ENCODE results near the gene GRIP2.

DNA sequence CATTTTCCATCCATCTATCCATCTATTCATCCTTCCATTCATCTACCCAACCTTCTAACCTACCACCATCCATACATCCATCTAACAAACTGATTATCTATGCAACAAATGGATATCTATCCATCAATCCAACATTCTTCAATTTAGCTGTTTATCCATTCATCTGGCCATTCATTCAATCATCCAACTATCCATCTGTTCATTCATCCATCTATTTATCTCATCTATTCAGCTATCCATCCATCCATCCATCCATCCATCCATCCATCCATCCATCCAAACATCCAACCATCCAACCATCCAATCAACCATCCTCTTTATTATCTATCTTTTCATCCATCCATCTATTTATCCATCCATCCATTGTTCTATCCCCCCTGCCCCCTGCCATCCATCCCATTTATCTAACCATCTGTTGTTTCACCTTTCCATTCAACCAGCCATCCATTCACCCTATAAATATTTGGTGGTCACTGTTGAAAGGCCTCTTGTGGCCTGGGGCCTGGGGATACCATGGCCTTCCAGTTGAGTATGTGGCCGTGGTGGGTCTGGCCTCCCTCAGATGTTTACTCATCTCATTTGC is 93.1 kb downstream of the GRIP2 start:
- TF ChIP-seq POLR2AphosphoS5 (IDR thresholded peaks at IDR 0.05) (no peak), CTCF (IDR thresholded peaks at IDR 0.05) (no peak)

All from esophagus muscularis mucosa (tissue), 3 donors.